GM12874 (cell line): ENCODE data around the gene OSBPL5.

Source experiments
- CTCF ChIP-seq: IDR thresholded peaks from 2 replicates; pipeline ENCODE4 v1.5.1; 2011; ENCODE audit warnings: low read depth, mild to moderate bottlenecking, control low read depth, low read length, moderate library complexity; ENCODE audit not compliant: insufficient read depth

Gene OSBPL5

GRCh38 chr11:3143136-3143880 lies 21.8 kb downstream of the OSBPL5 start:
- TF ChIP-seq CTCF = no peak

GRCh38 chr11:3140291-3140603 lies 24.9 kb downstream of the OSBPL5 start:
- no peak for TF ChIP-seq CTCF

GRCh38 chr11:3139481-3140290 lies 25.4 kb downstream of the OSBPL5 start:
- TF ChIP-seq CTCF = no peak

GRCh38 chr11:3139086-3139440 lies 26.0 kb downstream of the OSBPL5 start:
- no peak for TF ChIP-seq CTCF

GRCh38 chr11:3138178-3139085 lies 26.7 kb downstream of the OSBPL5 start:
- TF ChIP-seq CTCF = no peak

GRCh38 chr11:3137486-3138177 lies 27.5 kb downstream of the OSBPL5 start:
- no peak for TF ChIP-seq CTCF
